Caki2 (cell line): ENCODE data around the gene SCD. TPM values are rescaled to one million over a fixed set of nuclear protein-coding genes. Genes with fewer than 3 reads are reported as not detected.

Experiments
- DNase-seq: peaks from one replicate; pipeline ENCODE4 v3.0.0-alpha.2; 2015; ENCODE audit warnings: low read depth
- in situ Hi-C: cut with HindIII; loops from 2 replicates; pipeline ENCODE4 v1.10.0; 2016; ENCODE audit warnings: low sequenced_read_pairs, low pct_unique_long_range_greater_than_20kb, mixed read lengths
- total RNA-seq: library from RNA; depleted of rRNA; stranded (reverse); fragments of >200 nt; shearing (Covaris generic); gene quantifications from 2 replicates; pipeline ENCODE4 v1.2.3, GENCODE V29; 2014; ENCODE audit warnings: low replicate concordance

SCD gene
- total RNA-seq, 1 experiment from 2014 or later, result 97.2 TPM

GRCh38 chr10:100353770-100354485, 6.9 kb downstream of the SCD start:
- in situ Hi-C loops, result no loop called here
- no peak for DNase-seq

DNA sequence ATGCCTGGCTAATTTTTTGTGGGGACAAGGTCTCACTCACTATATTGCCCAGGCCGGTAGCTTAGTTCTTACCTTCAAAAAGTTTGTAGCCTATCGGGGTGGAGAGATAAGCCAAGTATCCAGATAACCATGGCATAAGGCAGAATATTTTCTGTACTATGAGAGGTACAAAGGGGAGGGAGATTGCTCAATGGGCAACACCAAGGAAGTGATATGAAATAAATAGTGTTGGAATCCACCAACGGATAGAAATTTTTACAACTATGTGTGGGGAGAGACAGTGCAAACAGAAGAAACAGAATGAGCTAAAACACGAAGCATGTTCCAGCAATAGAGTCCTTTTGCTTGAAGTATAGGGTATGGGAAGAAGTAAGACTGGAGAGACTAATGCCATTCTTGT, 8.1 kb downstream of the SCD start:
- no peak for DNase-seq
- in situ Hi-C loops, result no loop called here

DNA sequence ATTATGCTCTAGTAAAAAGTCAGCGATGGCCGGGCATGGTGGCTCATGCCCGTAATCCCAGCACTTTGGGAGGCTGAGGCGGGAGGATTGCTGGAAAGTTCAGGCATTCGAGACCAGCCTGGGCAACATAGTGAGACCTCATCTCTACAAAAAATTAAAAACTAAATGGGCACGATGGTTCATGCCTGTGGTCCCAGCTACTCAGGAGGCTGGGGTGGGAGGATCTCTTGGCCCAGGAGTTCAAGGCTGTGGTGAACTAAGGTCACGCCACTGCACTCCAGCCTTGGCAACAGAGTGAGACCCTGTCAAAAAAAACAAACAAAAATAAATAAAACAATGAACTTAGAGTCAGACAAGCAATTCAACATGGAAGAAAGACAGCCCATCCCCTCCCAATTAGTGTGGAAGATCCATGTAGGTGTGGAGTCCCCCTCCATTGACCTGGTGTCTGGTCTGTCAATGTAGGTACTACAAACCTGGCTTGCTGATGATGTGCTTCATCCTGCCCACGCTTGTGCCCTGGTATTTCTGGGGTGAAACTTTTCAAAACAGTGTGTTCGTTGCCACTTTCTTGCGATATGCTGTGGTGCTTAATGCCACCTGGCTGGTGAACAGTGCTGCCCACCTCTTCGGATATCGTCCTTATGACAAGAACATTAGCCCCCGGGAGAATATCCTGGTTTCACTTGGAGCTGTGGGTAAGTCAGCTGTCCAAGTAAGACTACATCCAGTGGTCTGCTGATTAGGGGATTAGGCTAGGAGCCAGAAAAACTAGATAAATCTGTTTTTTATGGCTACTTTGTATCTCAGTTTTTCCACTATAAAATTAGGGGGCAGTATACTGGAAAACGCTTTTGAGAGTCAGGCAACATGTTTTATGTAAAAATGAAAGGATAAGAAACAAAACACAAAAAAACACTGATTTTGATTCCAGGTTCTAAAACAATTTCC, 9.3 kb downstream of the SCD start:
- no peak for DNase-seq
- in situ Hi-C loops, result no loop called here

- in situ Hi-C loops, result no loop called here
- DNase-seq, result no peak
Measured at GRCh38 chr10:100357059-100357858, 10.2 kb downstream of the SCD start.

- in situ Hi-C loops, result no loop called here
Measured at GRCh38 chr10:100359030-100359432, 12.0 kb downstream of the SCD start.

DNA sequence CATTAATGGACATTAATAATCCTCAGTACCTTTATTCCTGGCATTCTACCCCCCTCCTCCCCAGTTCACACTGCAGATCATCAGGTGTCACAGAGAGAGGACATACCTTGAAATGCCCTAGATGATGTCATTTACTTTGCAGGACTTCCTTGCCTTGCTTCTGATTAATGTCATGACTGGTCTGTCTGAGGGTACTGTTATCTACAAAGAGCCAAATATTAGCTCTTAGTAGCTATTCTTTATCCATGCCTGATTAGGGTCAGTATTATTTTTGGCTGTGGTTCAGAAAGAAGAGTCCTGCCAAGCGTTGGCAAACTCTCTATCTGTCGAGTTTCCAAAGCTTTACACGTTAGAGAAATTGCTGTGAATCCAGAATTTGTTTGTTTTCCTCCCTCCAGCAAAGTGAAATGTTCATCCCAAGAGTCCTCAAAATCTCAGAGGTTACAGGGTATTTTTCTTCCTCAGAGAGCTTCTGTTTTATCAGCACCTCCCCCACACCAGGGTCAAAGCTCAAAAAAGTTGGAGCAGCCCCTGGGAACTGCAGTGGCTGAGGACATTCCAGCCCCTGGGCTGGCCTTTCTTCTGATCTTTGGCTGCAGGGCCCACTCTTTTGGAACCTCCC, 12.6 kb downstream of the SCD start:
- in situ Hi-C loops, result no loop called here
- DNase-seq, result peak; percentile 30

More at GRCh38 chr10:100359030-100359432, 12.0 kb downstream of the SCD start:
- DNase-seq, result no peak

GRCh38 chr10:100360234-100360633, 13.2 kb downstream of the SCD start:
- DNase-seq, result no peak
- in situ Hi-C loops, result no loop called here

DNA sequence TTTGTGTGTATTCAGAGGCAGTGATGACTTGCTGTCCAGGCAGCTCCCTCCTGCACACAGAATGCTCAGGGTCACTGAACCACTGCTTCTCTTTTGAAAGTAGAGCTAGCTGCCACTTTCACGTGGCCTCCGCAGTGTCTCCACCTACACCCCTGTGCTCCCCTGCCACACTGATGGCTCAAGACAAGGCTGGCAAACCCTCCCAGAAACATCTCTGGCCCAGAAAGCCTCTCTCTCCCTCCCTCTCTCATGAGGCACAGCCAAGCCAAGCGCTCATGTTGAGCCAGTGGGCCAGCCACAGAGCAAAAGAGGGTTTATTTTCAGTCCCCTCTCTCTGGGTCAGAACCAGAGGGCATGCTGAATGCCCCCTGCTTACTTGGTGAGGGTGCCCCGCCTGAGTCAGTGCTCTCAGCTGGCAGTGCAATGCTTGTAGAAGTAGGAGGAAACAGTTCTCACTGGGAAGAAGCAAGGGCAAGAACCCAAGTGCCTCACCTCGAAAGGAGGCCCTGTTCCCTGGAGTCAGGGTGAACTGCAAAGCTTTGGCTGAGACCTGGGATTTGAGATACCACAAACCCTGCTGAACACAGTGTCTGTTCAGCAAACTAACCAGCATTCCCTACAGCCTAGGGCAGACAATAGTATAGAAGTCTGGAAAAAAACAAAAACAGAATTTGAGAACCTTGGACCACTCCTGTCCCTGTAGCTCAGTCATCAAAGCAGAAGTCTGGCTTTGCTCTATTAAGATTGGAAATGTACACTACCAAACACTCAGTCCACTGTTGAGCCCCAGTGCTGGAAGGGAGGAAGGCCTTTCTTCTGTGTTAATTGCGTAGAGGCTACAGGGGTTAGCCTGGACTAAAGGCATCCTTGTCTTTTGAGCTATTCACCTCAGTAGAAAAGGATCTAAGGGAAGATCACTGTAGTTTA, 15.8 kb downstream of the SCD start:
- peak; percentile 15 for DNase-seq
- in situ Hi-C loops, result no loop called here

DNA sequence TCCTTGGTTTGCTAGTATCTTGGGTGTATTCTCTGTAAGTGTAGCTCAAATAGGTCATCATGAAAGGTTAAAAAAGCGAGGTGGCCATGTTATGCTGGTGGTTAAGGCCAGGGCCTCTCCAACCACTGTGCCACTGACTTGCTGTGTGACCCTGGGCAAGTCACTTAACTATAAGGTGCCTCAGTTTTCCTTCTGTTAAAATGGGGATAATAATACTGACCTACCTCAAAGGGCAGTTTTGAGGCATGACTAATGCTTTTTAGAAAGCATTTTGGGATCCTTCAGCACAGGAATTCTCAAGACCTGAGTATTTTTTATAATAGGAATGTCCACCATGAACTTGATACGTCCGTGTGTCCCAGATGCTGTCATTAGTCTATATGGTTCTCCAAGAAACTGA, 17.1 kb downstream of the SCD start:
- in situ Hi-C loops, result no loop called here
- DNase-seq, result no peak

DNA sequence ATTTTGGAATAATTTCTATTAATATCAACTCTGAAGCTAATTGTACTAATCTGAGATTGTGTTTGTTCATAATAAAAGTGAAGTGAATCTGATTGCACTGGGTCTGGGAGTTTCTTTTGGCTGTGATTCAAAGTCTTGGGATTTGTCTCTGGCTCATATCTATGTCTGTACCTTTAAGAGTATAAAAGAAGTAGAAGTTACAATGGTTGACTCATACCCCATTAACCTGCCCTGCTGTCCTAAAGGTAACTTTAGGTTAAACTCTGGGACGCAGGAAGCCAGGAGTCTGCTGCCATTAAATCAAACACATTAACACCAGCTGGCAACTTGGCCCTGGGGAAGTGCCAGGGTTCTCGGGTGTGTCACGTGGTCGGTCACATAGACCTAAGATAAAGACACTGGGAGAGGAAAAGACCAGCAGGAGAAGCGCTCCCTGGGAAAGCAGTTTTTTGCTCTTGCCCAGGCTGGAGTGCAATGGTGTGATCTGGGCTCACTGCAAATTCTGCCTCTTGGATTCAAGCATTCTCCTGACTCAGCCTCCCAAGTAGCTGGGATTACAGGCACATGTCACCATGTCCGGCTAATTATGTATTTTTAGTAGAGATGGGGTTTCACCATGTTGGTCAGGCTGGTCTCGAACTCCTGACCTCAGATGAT, 17.8 kb downstream of the SCD start:
- peak; percentile 96 for DNase-seq
- in situ Hi-C loops, result no loop called here

DNA sequence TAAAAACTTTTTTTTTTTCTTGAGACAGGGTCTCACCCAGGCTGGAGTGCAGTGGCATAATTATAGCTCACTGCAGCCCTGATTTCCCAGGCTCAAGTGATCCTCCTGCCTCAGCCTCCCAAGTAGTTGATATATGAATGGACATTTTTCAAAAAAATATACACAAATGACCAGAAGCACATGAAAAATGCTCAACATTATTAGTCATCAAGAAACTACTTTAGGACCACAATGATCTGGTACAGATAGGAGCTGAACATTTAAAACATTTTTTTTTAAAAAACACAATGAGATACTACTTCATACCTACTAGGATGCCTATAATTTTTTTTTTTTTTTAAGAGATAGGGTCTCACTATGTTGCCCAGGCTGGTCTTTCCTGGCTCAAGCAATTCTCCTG, 21.7 kb downstream of the SCD start:
- no peak for DNase-seq
- in situ Hi-C loops, result no loop called here

- peak; percentile 90 for DNase-seq
- in situ Hi-C loops, result no loop called here
Measured at GRCh38 chr10:100370714-100371481, 23.9 kb downstream of the SCD start.

DNA sequence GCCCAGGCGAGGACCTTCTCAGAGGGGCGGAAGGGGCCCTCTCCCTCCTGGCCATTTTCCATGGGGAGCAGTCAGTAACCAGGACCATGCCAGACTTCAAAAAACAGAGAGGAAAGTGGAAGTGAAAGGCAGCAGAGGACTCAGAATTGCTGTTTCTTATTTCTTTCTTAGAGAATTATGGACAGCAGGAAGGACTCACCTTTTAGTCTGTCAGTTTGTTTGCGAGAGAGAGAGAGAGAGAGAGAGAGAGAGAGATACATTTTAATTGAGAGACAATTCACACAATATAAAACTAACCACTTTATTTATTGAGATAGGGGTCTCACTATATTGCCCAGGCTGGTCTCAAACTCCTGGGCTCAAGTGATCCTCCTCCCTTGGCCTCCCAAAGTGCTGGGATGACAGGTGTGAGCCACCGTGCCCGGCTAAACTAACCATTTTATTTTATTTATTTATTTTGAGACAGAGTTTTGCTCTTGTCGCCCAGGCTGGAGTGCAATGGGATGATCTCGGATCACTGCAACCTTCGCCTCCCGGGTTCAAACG, 24.5 kb downstream of the SCD start:
- in situ Hi-C loops, result no loop called here
- DNase-seq, result no peak

- in situ Hi-C loops, result no loop called here
- no peak for DNase-seq
Measured at GRCh38 chr10:100372415-100373297, 25.6 kb downstream of the SCD start.
